ENCODE data around the gene APOOL.

The APOOL gene

DNA sequence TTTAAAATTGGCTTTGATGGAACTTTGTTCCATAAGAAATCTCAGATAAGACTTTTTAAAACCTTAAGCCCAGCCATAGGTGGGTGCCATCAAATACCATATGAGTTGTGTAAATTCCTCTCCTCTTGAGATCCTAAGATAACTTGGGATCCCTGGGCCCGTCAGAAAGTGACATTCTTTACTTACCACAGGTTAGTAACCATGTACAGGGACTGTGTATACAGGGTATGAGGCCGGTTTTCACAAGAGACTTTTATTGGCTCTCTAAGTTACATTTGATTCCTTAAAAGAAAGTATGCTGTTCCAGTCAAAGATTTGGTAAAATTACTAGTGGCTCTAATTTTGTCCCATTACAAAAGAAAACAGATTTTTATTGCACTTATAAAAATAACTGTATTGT is 110.1 kb downstream of the APOOL start:
- no peak for TF ChIP-seq CTCF (conservative IDR thresholded peaks at IDR 0.05; ENCODE audit: low read depth, low read length)
- DNase-seq (ENCODE audit: low read depth) = no peak
- no peak overlapping the region for H3K4me3 ChIP-seq (ENCODE audit: low read depth, low read length)

GRCh38 chrX:85114171-85114570 is 110.5 kb downstream of the APOOL start:
- no peak for TF ChIP-seq CTCF (conservative IDR thresholded peaks at IDR 0.05; ENCODE audit: low read depth, low read length)
- no peak overlapping the region for H3K4me3 ChIP-seq (ENCODE audit: low read depth, low read length)

GRCh38 chrX:85114776-85115175 is 111.1 kb downstream of the APOOL start:
- peak; percentile 1 for DNase-seq (ENCODE audit: low read depth)
- no peak overlapping the region for H3K4me3 ChIP-seq (ENCODE audit: low read depth, low read length)
- no peak for TF ChIP-seq CTCF (conservative IDR thresholded peaks at IDR 0.05; ENCODE audit: low read depth, low read length)

More at GRCh38 chrX:85114171-85114570, 110.5 kb downstream of the APOOL start:
- DNase-seq (ENCODE audit: low read depth) = no peak

- no peak for DNase-seq (ENCODE audit: low read depth)
- no peak overlapping the region for H3K4me3 ChIP-seq (ENCODE audit: low read depth, low read length)
- TF ChIP-seq CTCF (conservative IDR thresholded peaks at IDR 0.05; ENCODE audit: low read depth, low read length) = no peak
Measured at GRCh38 chrX:85115252-85115651, 111.6 kb downstream of the APOOL start.

GRCh38 chrX:85136409-85136808 is 132.7 kb downstream of the APOOL start:
- no peak overlapping the region for H3K4me3 ChIP-seq (ENCODE audit: low read depth, low read length)
- no peak for DNase-seq (ENCODE audit: low read depth)
- no peak for TF ChIP-seq CTCF (conservative IDR thresholded peaks at IDR 0.05; ENCODE audit: low read depth, low read length)

DNA sequence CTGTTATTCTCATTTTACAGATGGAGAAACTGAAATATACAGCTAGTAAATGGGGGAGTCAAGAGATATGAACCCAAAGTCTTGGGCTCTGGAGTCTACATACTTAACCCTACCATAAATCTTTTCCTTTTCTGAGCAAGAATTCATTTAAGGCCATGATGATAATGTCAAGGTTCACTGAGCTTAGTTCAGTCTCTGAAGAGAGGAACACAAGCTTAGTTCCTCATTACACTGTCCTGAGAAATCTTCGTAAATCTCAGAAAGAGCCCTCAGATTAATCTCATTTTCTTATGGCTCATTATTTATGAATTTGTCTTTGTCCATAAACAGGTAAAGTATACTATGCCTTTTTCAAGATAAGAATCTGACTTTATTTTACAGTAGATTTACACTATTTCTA is 135.7 kb downstream of the APOOL start:
- no peak overlapping the region for H3K4me3 ChIP-seq (ENCODE audit: low read depth, low read length)
- TF ChIP-seq CTCF (conservative IDR thresholded peaks at IDR 0.05; ENCODE audit: low read depth, low read length) = no peak
- DNase-seq (ENCODE audit: low read depth) = no peak

- no peak for DNase-seq (ENCODE audit: low read depth)
- TF ChIP-seq CTCF (conservative IDR thresholded peaks at IDR 0.05; ENCODE audit: low read depth, low read length) = no peak
- H3K4me3 ChIP-seq (ENCODE audit: low read depth, low read length) = no peak overlapping the region
Measured at GRCh38 chrX:85140964-85141363, 137.3 kb downstream of the APOOL start.
